ACC112 (cell line): ENCODE data around the gene ISG20L2.
"Not testable (repeated sequence)": the region's sequence is repeated elsewhere in the genome, so short reads cannot be mapped to it uniquely, and the experiment has no call there.

ENCODE experiments used
- H2AFZ ChIP-seq: fragments of 200-600 bp; sonication (generic); one replicate; pipeline ENCODE4 v1.6.0; 2017; ENCODE audit warnings: antibody characterized with exemption, low read length; ENCODE audit not compliant: unreplicated experiment
- H3K27ac ChIP-seq: fragments of 200-600 bp; sonication (generic); 2 replicates; pipeline ENCODE4 v1.5.1; 2014; ENCODE audit warnings: low read depth, mild to moderate bottlenecking, antibody characterized with exemption, low read length, moderate library complexity
- H3K27me3 ChIP-seq: fragments of 200-600 bp; sonication (generic); 2 replicates; pipeline ENCODE4 v1.6.1; 2014; ENCODE audit warnings: mild to moderate bottlenecking, antibody characterized with exemption, low read length, moderate library complexity, mixed read lengths; ENCODE audit not compliant: insufficient read depth
- H3K36me3 ChIP-seq: fragments of 200-600 bp; sonication (generic); 2 replicates; pipeline ENCODE4 v1.6.1; 2016; ENCODE audit warnings: mild to moderate bottlenecking, antibody characterized with exemption, low read length, moderate library complexity, mixed read lengths; ENCODE audit not compliant: insufficient read depth
- H3K4me1 ChIP-seq: fragments of 200-600 bp; sonication (generic); one replicate; pipeline ENCODE4 v1.6.1; 2016; ENCODE audit warnings: low read length, mixed read lengths; ENCODE audit not compliant: insufficient read depth, unreplicated experiment, control insufficient read depth
- H3K4me3 ChIP-seq: fragments of 200-600 bp; sonication (generic); 2 replicates; pipeline ENCODE4 v1.5.1; 2014; ENCODE audit warnings: mild to moderate bottlenecking, low read depth, low read length
- H3K79me2 ChIP-seq: fragments of 200-600 bp; sonication (generic); one replicate; pipeline ENCODE4 v1.6.0; 2016; ENCODE audit warnings: low read length; ENCODE audit not compliant: control insufficient read depth, unreplicated experiment, insufficient read depth

ISG20L2 gene

DNA sequence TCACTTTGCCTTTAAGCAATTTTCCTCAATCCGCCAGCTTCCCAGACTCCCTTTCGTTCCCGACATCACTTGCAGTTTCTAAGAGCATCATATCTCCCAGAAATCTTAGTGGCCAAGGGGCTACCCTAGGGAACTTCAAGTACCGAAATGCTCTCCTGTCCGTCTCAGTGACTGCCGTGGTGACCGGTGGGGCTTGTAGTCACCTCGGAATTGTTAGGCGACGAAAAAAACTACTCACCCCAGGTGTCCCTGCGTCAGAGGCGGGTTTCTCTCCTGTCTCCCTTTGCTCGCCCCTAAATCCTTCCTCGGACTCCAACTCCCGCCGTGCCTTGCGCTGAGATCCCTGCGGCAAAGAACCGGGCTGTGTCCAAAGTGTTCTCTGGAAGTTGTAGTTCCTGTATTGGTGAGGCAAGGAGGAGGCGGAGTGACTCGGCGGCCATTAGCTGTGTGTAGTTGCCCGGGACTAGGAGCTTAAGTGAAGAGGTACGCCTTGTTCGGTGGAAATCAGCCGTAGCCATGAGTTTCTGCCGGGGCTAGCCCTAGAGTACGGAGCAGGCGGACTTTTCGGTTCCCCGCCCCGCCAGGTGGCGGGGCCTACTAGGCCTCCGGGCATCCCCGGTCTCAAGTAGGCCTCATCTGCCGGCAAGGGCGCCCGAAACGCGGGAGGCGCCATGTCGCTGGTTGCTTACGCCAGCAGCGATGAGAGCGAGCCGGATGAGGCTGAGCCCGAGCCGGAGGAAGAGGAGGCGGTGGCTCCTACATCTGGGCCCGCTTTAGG is 38.7 kb upstream of the ISG20L2 start, which contains the start of gene PRCC:
Gene PRCC (plus strand): TSS at position 435 of the 778 bp plus-strand sequence. CDS start 237 bp downstream, at position 672.
- peak within 1 kb of the TSS; percentile 75 for H3K27ac ChIP-seq
- H3K36me3 ChIP-seq, result 0 out of 2 replicates have a peak, but pooled peaks cover 4% of the 10 kb centered on the region
- peaks cover 14% of the 10 kb centered on the region for H3K4me1 ChIP-seq
- H2AFZ ChIP-seq, result peak within 1 kb of the TSS; percentile 94
- H3K4me3 ChIP-seq, result peak within 1 kb of the TSS; percentile 81
- peaks cover 48% of the 10 kb centered on the region for H3K79me2 ChIP-seq
- H3K27me3 ChIP-seq, result no peaks in the 10 kb centered on the region

DNA sequence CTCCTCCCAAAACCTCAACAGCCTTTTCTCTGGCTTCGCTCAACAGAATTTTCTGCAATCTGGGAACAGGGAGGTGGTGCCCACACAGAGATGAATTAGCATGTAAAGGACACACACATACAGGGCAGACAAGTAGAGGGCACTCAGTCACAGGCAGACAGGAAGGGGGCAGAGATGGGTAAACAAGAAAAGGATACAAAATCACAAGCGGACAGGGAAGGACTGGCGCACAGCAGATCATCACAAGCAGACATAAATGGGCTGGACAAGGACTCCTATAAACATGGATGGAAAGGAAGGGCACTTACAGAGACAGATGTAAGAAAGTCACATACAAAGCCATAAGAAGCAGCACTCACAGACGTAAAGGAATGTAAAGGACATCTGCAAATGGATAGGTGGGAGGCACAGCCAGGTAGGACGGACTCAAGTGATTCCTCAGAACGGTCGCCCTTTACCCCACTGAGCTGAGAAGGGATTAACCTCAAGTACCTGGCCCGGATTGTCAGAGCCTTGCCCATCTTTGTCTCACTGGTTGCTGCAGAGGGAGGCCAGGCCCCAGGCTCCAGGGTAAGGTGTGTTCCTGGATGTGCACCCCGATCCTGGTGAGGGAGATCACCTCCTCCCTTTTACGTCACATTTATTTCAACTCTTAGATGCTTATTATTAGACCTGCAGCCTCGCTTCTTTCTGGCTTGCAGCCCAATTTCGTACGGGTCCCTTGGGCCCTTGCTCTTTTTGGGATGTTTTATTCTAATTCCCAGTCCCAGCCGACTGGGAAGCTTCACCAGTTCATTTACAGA is 37.9 kb upstream of the ISG20L2 start:
- H3K4me1 ChIP-seq, result peaks cover 14% of the 10 kb centered on the region
- H2AFZ ChIP-seq, result peak overlapping the region; percentile 94
- 0 out of 2 replicates have a peak, but pooled peaks cover 4% of the 10 kb centered on the region for H3K36me3 ChIP-seq
- peak overlapping the region; percentile 75 for H3K27ac ChIP-seq
- peak overlapping the region; percentile 81 for H3K4me3 ChIP-seq
- H3K79me2 ChIP-seq, result peaks cover 43% of the 10 kb centered on the region
- H3K27me3 ChIP-seq, result no peaks in the 10 kb centered on the region

DNA sequence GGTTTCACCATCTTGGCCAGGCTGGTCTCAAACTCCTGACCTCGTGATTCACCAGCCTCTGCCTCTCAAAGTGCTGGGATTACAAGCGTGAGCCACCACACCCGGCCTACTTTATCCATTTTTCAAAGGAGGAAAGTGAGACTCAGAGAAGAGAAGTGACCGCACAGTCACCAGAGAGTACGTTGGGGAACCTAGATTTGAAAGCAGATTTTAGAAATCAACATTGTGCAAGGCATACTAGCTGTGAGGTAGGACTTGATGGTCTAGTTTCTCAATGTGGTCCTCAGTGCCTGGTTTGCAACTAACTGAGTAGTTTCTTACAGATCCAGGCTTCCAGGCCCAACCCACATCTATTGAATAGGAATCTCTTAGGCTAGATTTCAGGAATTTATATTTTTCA is 37.1 kb upstream of the ISG20L2 start:
- H3K4me3 ChIP-seq, result peak overlapping the region; percentile 81
- H3K36me3 ChIP-seq, result 0 out of 2 replicates have a peak, but pooled peaks cover 2% of the 10 kb centered on the region
- no peak overlapping the region for H2AFZ ChIP-seq
- H3K4me1 ChIP-seq, result peaks cover 9% of the 10 kb centered on the region
- peaks cover 35% of the 10 kb centered on the region for H3K79me2 ChIP-seq
- H3K27ac ChIP-seq, result no peak overlapping the region
- no peaks in the 10 kb centered on the region for H3K27me3 ChIP-seq

DNA sequence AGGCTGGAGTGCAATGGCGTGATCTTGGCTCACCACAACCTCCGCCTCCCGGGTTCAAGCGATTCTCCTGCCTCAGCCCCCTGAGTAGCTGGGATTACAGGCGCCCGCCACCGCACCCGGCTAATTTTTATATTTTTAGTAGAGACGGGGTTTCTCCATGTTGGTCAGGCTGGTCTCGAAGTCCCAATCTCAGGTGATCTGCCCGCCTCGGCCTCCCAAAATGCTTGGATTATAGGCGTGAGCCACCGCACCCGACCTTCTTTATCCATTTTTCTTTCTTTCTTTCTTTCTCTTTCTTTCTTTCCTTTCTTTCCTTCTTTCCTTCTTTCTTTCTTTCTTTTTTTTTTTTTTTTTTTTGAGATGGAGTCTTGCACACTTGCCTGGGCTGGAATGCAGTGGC is 36.6 kb upstream of the ISG20L2 start:
- H3K36me3 ChIP-seq, H3K4me1 ChIP-seq, H3K27ac ChIP-seq, H3K27me3 ChIP-seq, H2AFZ ChIP-seq, H3K4me3 ChIP-seq: not testable (repeated sequence)
- H3K79me2 ChIP-seq, result peaks cover 29% of the 10 kb centered on the region

DNA sequence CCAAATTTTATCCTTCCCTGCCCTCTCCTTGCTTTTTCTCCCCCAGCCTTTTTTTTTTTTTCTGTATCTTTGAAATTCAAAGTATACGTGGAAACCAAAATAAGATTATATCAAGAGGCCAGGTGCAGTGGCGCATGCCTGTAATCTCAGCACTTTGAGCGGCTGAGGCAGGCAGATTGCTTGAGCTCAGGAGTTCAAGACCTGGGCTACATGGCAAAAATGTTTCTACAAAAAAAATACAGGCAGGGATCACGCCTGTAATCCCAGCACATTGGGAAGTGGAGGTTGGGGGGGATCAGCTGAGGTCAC is 32.2 kb upstream of the ISG20L2 start:
- no peaks in the 10 kb centered on the region for H3K4me1 ChIP-seq
- no peaks in the 10 kb centered on the region for H3K79me2 ChIP-seq
- H3K36me3 ChIP-seq, result no peaks in the 10 kb centered on the region
- H3K4me3 ChIP-seq, result no peak overlapping the region
- H3K27ac ChIP-seq, result no peak overlapping the region
- no peaks in the 10 kb centered on the region for H3K27me3 ChIP-seq
- no peak overlapping the region for H2AFZ ChIP-seq

DNA sequence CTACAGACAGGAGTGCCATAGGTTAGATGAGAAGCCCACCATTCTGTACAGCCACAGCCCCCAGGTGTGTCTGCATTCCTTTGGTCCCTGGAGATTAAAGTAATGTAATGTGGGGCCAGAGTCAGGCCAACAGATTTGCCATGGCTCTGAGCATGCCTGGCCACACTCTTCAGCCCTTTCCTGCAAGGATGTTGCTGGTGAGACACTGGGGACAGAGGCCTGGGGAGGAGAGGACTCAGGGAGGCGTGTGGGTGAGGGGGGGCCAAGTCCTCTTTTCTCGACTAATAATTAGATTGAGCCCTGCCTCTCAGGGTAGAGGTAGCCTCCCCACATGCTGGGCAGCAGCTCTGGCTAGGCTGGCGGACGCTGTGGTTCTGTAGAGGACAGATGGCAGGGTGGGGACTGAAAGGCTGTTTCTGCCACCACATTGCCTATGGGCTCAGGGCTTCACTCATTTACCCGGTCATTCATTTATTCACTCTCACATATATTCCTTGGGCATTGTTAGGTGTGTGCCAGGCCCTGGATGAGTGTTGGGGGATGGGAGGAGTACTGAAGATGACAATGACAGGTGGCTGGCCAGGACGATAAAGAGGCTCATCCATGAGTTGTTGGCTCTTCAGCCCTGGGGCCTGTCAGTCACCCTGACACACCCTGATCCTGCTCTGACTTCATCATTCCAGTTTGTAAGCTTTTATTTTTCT is 31.7 kb upstream of the ISG20L2 start:
- Histone ChIP-seq H2AFZ (no peak overlapping the region), H3K27ac (no peak overlapping the region), H3K36me3 (no peaks in the 10 kb centered on the region), H3K27me3 (no peaks in the 10 kb centered on the region), H3K79me2 (no peaks in the 10 kb centered on the region), H3K4me1 (no peaks in the 10 kb centered on the region), H3K4me3 (no peak overlapping the region)

DNA sequence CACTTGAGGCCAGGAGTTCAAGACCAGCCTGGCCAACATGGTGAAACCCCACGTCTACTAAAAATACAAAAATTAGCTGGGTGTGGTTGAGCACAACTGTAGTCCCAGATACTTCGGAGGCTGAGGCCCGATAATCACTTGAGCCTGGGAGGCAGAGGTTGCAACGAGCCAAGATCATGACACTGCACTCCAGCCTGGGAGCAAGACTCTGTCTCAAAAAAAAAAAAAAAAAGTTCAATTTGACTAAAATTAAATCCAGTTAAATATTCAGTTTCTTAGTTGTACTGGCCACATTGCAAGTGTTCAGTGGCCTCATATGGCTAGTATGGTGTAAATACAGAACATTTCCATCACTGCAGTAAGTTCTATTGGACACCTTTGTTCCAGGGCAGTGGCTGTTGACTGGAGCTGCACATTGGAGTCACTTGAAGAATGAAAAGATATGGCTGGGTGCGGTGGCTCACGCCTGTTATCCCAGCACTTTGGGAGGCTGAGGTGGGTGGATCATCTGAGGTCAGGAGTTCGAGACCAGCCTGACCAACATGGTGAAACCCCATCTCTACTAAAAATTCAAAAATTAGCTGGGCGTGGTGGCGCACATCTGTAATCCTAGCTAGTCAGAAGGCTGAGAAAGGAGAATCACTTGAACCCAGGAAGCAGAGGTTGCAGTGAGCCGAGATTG is 29.1 kb upstream of the ISG20L2 start:
- H3K27ac ChIP-seq, H3K4me1 ChIP-seq, H3K79me2 ChIP-seq, H3K4me3 ChIP-seq, H2AFZ ChIP-seq, H3K36me3 ChIP-seq, H3K27me3 ChIP-seq: not testable (repeated sequence)

DNA sequence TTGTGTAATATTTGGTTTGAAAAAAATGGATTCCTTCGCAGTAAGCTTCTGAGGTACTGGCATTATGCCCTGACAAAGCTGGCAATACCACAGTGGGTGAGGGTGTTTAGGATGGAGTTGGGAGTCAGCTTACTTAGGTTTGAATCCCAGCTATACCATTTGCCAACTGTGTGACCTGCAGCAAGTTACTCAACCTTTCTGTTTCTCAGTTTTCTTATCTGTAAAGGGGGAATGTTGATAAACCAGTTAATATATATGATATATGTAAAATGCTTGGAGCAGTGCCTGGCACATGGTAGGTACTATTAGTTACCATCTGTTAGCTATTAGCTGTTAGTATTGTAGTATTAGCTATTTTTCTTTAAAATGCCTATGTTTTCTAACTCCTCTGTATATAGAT is 27.8 kb upstream of the ISG20L2 start:
- Histone ChIP-seq H2AFZ (no peak overlapping the region), H3K36me3 (no peaks in the 10 kb centered on the region), H3K79me2 (peaks cover 15% of the 10 kb centered on the region), H3K27ac (no peak overlapping the region), H3K27me3 (no peaks in the 10 kb centered on the region), H3K4me3 (no peak overlapping the region), H3K4me1 (peaks cover 7% of the 10 kb centered on the region)

DNA sequence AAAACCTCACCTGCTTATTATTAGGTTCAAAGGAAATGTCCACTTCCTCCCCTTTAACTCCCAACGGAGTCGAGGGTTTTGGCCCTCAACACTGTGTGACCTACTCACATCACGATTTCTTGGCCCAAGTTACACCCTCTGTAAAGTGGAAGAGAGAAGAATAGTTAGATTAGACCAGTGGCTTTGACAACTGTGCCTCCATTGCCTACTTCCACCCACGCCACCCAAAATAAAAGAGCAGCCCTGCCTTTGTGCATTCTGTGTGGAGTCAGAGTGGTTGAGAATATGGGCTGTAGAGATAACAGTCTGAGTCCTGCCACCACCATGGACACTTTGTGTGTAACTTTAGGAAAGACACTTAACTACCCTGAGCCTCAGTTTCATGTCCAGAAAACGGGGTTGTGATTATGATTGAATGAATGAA is 27.0 kb upstream of the ISG20L2 start:
- Histone ChIP-seq H3K27ac (no peak overlapping the region), H3K27me3 (no peaks in the 10 kb centered on the region), H2AFZ (no peak overlapping the region), H3K79me2 (peaks cover 23% of the 10 kb centered on the region), H3K4me1 (peaks cover 7% of the 10 kb centered on the region), H3K4me3 (no peak overlapping the region), H3K36me3 (no peaks in the 10 kb centered on the region)

DNA sequence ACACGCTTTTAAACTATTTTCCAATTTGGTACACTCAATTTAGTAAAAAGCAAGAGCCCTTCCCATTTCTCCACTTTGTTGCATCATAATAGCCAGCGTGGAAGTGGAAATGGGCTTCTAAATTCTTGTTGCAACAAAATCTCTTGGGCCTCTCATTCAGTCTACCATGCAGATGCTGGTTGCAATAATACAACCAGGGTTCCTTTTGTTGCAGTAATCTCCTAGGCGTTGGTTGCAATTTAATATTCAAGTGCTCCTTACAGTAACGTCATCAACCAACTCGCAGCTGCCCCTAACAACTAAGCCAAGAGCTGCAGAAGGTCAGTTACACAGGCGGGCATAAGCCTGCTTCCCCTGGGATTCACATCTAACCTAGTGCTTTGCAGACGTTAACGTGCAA is 25.7 kb upstream of the ISG20L2 start:
- Histone ChIP-seq H3K36me3 (no peaks in the 10 kb centered on the region), H2AFZ (no peak overlapping the region), H3K27ac (no peak overlapping the region), H3K4me3 (no peak overlapping the region), H3K79me2 (peaks cover 36% of the 10 kb centered on the region), H3K27me3 (no peaks in the 10 kb centered on the region), H3K4me1 (peaks cover 15% of the 10 kb centered on the region)
